Smooth muscle cell (in vitro differentiated cells): ENCODE data around the gene SLN. TPM values are rescaled to one million over a fixed set of nuclear protein-coding genes. Genes with fewer than 3 reads are reported as not detected.

Experiments used
- DNase-seq: peaks from one replicate; lab custom pipeline; 2025; ENCODE audit not compliant: unreplicated experiment; lab: John Stamatoyannopoulos, UW
- H2AFZ ChIP-seq: fragments of 200-600 bp; sonication (generic); 2 replicates; pipeline ENCODE4 v1.6.0; 2016; ENCODE audit warnings: antibody characterized with exemption, low read depth, mild to moderate bottlenecking
- H3F3A ChIP-seq: fragments of 200-600 bp; sonication (generic); 2 replicates; pipeline ENCODE4 v1.6.0; 2017; ENCODE audit warnings: antibody characterized with exemption, low read depth
- H3K27ac ChIP-seq: fragments of 200-600 bp; sonication (generic); 2 replicates; pipeline ENCODE4 v1.5.1; 2016; ENCODE audit warnings: low read depth, mild to moderate bottlenecking
- H3K27me3 ChIP-seq: fragments of 200-600 bp; sonication (generic); 2 replicates; pipeline ENCODE4 v1.6.1; 2016; ENCODE audit warnings: low read depth, mild to moderate bottlenecking
- H3K36me3 ChIP-seq: fragments of 200-600 bp; sonication (generic); 2 replicates; pipeline ENCODE4 v1.5.1; 2016; ENCODE audit warnings: low read depth
- H3K4me1 ChIP-seq: fragments of 200-600 bp; sonication (generic); 2 replicates; pipeline ENCODE4 v1.5.1; 2016; ENCODE audit warnings: low read depth
- H3K4me2 ChIP-seq: fragments of 200-600 bp; sonication (generic); 2 replicates; pipeline ENCODE4 v1.6.0; 2016; ENCODE audit warnings: mild to moderate bottlenecking
- H3K4me3 ChIP-seq: fragments of 200-600 bp; sonication (generic); 2 replicates; pipeline ENCODE4 v1.5.1; 2016; ENCODE audit warnings: mild to moderate bottlenecking
- H3K79me2 ChIP-seq: fragments of 200-600 bp; sonication (generic); 2 replicates; pipeline ENCODE4 v1.6.0; 2016; ENCODE audit warnings: low read depth, mild to moderate bottlenecking
- H3K9ac ChIP-seq: fragments of 200-600 bp; sonication (generic); 2 replicates; pipeline ENCODE4 v1.6.0; 2016; ENCODE audit warnings: low read depth
- H3K9me3 ChIP-seq: fragments of 200-600 bp; sonication (generic); replicated peaks from 2 replicates; pipeline ENCODE4 v1.5.1; 2016; ENCODE audit warnings: low read depth
- H4K20me1 ChIP-seq: fragments of 200-600 bp; sonication (generic); 2 replicates; pipeline ENCODE4 v1.6.0; 2016; ENCODE audit warnings: low read depth
- CTCF ChIP-seq: fragments of 200-600 bp; sonication (generic); IDR thresholded peaks from 2 replicates; pipeline ENCODE4 v1.5.1; 2017; ENCODE audit warnings: borderline replicate concordance, mild to moderate bottlenecking, antibody characterized with exemption; ENCODE audit not compliant: insufficient read depth, poor library complexity, severe bottlenecking
- WGBS: methylation state at CpG from one replicate; pipeline ENCODE4 v1.1.7; 2016; ENCODE audit warnings: low lambda C conversion rate; 5-methylcytosine and 5-hydroxymethylcytosine counted together
- polyA plus RNA-seq: library from polyadenylated mRNA; unstranded; fragments of >200 nt; fragmentation: Nextera tagmentation; extraction: Ambion mirVana; gene quantifications from 2 replicates; pipeline ENCODE4 v1.2.1, GENCODE V29; 2016
- total RNA-seq: library from RNA; depleted of rRNA; stranded (reverse); fragments of >200 nt; gene quantifications from 2 replicates; pipeline ENCODE4 v1.2.3, GENCODE V29; 2014

Gene SLN
- total and polyA plus RNA-seq, 2 experiments from 2014 or later, result 0.82 TPM; not detected in 1

- no peaks in the 10 kb centered on the region for H3K27me3 ChIP-seq
- H4K20me1 ChIP-seq, result no peaks in the 10 kb centered on the region
- no peaks in the 10 kb centered on the region for H3K36me3 ChIP-seq
- no peaks in the 10 kb centered on the region for H3K79me2 ChIP-seq
- H3K9ac ChIP-seq, result no peak overlapping the region
- H3K4me2 ChIP-seq, result no peak overlapping the region
- H3K4me1 ChIP-seq, result no peaks in the 10 kb centered on the region
- no peak for TF ChIP-seq CTCF
- H3F3A ChIP-seq, result peaks cover 3% of the 10 kb centered on the region
- 47% methylated on average over 3 of the region's 3 CpGs for WGBS
- DNase-seq, result no peak
- H2AFZ ChIP-seq, result no peak overlapping the region
- H3K9me3 ChIP-seq, result no peaks in the 10 kb centered on the region
- no peak overlapping the region for H3K4me3 ChIP-seq
- H3K27ac ChIP-seq, result no peak overlapping the region
Measured at GRCh38 chr11:107713009-107713408, 1.2 kb upstream of the SLN start.

- DNase-seq, result no peak
- TF ChIP-seq CTCF, result no peak
- H3K27me3 ChIP-seq, result no peaks in the 10 kb centered on the region
- H2AFZ ChIP-seq, result no peak overlapping the region
- H3K27ac ChIP-seq, result no peak overlapping the region
- no peak overlapping the region for H3K9ac ChIP-seq
- peaks cover 3% of the 10 kb centered on the region for H3F3A ChIP-seq
- H4K20me1 ChIP-seq, result no peaks in the 10 kb centered on the region
- no peaks in the 10 kb centered on the region for H3K79me2 ChIP-seq
- no peak overlapping the region for H3K4me3 ChIP-seq
- no peaks in the 10 kb centered on the region for H3K36me3 ChIP-seq
- WGBS, result 13% methylated on average over 1 of the region's 1 CpG
- H3K4me1 ChIP-seq, result no peaks in the 10 kb centered on the region
- no peaks in the 10 kb centered on the region for H3K9me3 ChIP-seq
- H3K4me2 ChIP-seq, result peak overlapping the region; percentile 32
Measured at GRCh38 chr11:107710301-107710700, 1.6 kb downstream of the SLN start.

- Histone ChIP-seq H3K4me1 (no peaks in the 10 kb centered on the region), H3K9me3 (no peaks in the 10 kb centered on the region), H3K9ac (no peak overlapping the region), H3K4me2 (no peak overlapping the region), H3K36me3 (no peaks in the 10 kb centered on the region), H3K79me2 (no peaks in the 10 kb centered on the region), H2AFZ (no peak overlapping the region), H3F3A (peaks cover 3% of the 10 kb centered on the region), H4K20me1 (no peaks in the 10 kb centered on the region), H3K4me3 (no peak overlapping the region), H3K27ac (no peak overlapping the region), H3K27me3 (no peaks in the 10 kb centered on the region)
- no peak for TF ChIP-seq CTCF
- no peak for DNase-seq
- 79% methylated on average over 3 of the region's 3 CpGs for WGBS
Measured at GRCh38 chr11:107708792-107709191, 3.1 kb downstream of the SLN start.

- Histone ChIP-seq H3K27me3 (no peaks in the 10 kb centered on the region), H3K4me1 (no peaks in the 10 kb centered on the region), H4K20me1 (no peaks in the 10 kb centered on the region), H3K9ac (no peak overlapping the region), H3K27ac (no peak overlapping the region), H3K4me3 (no peak overlapping the region), H3F3A (peaks cover 3% of the 10 kb centered on the region), H3K79me2 (no peaks in the 10 kb centered on the region), H3K4me2 (no peak overlapping the region), H3K9me3 (no peaks in the 10 kb centered on the region), H2AFZ (no peak overlapping the region), H3K36me3 (no peaks in the 10 kb centered on the region)
- no peak for DNase-seq
- WGBS, result 69% methylated on average over 4 of the region's 4 CpGs
- no peak for TF ChIP-seq CTCF
Measured at GRCh38 chr11:107707807-107708206, 4.0 kb downstream of the SLN start.
